ENCODE results near the gene ZBTB46.
"Not testable (repeated sequence)": the region's sequence is repeated elsewhere in the genome, so short reads cannot be mapped to it uniquely, and the experiment has no call there.

Gene ZBTB46

DNA sequence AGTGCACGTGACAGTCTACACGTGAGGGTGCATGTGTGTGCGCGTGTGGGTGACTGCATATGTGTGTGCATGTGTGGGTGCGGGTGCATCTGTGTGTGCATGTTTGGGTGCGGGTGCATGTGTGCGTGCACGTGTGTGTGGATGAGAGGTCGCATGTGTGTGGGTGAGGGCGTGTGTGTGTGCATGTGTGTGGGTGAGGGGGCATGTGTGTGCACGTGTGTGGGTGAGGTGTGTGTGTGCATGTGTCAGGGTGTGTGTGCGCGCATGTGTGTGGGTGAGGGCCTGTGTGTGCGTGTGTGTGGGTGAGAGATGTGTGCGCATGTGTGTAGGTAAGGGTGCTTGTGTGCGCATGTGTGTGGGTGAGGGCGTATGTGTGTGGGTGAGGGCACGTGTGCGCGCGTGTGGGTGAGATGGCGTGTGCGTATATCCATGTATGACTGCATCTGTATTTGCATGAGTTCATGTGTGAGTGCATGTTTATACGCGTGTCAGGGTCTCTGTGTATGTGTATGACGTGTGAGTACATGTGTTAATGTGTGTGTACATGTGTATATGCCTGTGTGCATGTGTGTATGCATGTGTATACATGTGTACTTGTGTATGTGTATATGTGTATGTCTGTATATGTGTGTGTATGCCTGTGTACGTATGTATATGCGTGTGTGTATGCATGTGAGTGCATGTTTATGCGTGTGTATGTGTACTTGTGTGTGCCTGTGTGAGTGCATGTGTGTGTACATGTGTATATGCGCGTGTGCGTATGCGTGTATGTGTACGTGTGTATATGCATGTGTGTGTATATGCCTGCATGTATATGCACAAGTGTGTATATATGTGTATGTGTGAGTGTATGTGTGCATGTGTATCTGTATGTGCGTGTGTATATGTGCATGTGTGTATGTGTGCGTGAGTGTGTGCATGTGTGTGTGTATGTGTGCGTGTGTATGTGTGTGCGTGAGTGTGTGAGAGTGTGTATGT is 98.7 kb downstream of the ZBTB46 start:
- DNase-seq: no peak

DNA sequence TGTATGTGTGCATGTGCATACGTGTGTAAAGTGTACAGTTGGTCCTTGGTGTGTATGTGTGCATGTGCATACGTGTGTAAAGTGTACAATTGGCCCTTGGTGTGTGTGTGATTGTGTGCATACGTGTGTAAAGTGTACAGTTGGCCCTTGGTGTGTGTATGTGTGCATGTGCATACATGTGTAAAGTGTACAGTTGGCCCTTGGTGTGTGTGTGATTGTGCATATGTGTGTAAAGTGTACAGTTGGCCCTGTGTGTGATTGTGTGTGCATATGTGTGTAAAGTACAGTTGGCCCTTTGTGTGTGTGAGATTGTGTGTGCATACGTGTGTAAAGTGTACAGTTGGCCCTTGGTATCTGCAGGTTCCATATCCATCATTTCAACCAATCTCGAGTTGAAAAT is 99.7 kb downstream of the ZBTB46 start:
- no peak for DNase-seq

DNA sequence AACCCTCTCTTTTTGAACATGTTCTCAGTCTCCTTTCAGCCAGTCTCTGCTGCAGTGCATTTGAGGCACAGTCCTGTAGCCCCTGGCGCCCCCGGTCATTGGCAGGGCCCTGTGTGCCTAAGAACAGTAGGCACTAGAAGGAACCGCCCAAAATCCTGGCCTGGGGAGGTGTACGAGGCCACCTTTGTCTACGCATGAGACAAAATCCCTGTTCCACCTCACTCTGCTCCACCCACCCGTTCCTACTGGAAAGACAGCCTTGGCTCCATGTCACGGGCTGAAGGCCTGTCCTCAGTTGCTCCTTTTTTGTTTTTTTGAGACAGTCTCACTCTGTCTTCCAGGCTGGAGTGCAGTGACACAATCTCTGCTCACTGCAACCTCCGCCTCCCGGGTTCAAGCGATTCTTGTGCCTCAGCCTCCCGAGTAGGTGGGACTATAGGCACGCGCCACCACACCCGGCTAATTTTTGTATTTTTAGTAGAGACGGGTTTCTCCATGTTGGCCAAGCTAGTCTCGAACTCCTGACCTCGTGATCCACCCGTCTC is 100.8 kb downstream of the ZBTB46 start:
- not testable (repeated sequence) for DNase-seq

DNA sequence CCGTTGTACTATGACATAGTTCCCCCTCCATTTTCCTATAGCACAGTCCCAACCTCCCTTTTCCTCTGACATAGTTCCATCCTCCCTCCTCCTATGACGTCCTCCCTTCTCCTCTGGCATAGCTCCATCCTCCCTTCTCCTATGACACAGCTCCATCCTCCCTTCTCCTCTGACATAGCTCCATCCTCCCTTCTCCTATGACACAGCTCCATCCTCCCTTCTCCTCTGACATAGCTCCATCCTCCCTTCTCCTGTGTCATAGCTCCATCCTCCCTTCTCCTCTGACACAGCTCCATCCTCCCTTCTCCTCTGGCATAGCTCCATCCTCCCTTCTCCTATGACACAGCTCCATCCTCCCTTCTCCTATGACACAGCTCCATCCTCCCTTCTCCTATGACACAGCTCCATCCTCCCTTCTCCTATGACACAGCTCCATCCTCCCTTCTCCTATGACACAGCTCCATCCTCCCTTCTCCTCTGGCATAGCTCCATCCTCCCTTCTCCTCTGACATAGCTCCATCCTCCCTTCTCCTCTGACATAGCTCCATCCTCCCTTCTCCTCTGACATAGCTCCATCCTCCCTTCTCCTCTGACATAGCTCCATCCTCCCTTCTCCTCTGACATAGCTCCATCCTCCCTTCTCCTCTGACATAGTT is 108.0 kb downstream of the ZBTB46 start:
- DNase-seq: not testable (repeated sequence)

DNA sequence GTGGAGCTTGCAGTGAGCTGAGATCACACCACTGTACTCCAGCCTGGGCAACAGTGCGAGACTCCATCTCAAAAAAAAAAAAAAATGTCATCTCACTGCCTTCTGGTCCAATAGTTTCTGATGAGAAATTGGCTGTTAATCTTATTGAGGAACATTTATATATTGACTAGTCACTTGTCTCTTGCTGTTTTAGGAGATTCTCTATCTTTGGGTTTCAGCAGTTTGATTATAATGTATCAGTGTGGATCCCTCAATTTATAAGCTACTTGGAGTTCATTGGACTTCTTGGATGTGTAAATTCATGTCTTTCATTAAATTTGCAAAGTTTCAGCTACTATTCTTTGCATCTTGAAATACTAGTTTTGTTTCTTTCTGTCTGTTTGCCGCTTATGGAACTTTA is 112.1 kb downstream of the ZBTB46 start:
- no peak for DNase-seq

DNA sequence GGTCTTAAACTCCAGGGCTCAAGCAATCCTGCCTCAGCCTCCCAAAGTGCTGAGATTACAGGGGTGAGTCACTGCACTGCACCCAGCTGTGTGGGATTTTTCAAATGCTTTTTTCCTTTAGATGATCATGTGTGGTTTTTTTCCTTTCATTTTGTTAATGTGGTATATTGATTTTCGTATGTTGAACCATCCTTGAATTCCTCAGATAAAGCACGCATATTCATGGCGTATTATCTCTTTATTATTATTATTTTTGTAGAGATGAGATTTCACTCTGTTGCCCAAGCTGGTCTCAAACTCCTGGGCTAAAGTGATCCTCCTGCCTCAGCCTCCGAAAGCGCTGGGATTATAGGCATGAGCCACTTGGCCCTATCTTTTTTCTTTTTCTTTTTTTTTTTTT is 116.2 kb downstream of the ZBTB46 start:
- no peak for DNase-seq

DNA sequence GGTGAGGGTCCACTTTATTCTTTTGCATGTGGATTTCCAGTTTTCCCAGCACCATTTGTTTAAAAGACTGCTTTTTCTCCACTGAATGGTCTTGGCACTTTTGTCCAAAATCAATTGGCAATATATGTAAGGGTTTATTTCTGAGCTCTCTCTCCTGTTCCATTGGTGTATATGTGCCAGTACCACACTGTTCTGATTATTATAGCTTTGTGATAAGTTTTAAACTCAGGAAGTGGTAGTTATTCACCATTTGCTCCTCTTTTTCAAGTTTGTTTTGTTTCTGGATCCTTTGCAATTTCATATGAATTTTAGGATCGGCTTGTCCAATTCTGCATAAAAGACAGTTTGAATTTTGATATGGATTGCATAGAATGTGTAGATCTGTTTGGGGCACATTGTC is 118.9 kb downstream of the ZBTB46 start:
- no peak for DNase-seq

DNA sequence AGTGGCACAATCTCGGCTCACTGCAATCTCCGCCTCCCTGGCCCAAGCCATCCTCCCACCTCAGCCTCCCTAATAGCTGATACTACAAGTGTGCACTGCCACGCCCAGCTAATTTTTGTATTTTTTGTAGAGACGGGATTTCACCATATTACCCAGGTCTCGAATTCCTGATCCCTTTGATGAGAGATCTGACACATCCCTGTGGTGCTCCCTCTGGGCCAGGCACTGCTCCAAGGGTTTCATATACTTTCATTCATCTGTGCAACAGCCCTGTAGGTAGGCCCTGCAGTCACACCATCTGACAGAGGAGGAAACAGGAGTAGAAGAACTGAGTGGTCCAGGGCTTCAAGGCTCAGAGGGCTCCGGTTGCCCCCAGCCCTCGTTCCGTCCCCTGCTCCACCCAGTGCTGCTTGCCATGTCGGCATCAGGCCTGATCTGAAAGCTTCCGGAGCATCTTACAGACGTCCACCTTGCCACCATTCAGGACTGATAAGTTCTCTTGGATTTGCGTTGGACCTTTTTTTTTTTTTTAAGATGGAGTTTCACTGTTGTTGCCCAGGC is 119.9 kb downstream of the ZBTB46 start:
- no peak for DNase-seq

DNA sequence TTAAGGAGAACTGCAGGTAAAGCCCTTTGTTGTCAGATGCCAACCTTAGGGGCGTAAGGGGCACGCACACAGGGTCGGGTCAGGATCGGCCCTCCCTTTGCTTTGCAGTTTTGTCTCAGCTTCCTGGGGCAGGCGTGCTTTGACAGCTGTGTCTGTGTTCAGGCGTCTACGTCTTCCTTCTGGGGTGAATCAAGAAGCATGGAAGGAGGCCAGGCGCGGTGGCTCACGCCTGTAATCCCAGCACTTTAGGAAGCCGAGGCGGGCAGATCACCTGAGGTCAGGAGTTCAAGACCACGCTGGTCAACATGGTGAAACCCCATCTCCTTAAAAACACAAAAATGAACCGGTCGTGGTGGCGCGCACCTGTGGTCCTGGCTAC is 121.9 kb downstream of the ZBTB46 start:
- no peak for DNase-seq

DNA sequence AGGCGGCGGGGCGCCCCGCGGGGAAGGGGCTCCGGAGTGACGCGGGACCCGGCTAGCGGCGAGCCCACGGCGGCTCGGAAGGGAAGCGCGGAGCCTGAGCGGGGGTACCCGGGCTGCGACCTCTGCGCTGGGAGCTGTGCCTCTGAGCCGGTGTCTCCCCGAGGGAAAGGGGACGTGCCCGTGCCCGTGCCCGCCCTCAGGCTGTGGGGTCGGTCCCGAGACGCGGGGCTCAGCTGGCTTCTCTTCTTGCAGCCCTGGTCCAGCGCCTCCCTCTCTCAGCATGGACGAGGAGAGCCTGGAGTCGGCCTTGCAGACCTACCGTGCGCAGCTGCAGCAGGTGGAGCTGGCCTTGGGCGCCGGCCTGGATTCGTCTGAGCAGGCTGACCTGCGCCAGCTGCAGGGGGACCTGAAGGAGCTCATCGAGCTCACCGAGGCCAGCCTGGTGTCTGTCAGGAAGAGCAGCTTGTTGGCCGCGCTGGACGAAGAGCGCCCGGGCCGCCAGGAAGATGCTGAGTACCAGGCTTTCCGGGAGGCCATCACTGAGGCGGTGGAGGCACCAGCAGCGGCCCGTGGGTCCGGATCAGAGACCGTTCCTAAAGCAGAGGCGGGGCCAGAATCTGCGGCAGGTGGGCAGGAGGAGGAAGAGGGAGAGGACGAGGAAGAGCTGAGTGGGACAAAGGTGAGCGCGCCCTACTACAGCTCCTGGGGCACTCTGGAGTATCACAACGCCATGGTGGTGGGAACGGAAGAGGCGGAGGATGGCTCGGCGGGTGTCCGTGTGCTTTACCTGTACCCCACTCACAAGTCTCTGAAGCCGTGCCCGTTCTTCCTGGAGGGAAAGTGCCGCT is 122.5 kb downstream of the ZBTB46 start:
- DNase-seq: no peak

DNA sequence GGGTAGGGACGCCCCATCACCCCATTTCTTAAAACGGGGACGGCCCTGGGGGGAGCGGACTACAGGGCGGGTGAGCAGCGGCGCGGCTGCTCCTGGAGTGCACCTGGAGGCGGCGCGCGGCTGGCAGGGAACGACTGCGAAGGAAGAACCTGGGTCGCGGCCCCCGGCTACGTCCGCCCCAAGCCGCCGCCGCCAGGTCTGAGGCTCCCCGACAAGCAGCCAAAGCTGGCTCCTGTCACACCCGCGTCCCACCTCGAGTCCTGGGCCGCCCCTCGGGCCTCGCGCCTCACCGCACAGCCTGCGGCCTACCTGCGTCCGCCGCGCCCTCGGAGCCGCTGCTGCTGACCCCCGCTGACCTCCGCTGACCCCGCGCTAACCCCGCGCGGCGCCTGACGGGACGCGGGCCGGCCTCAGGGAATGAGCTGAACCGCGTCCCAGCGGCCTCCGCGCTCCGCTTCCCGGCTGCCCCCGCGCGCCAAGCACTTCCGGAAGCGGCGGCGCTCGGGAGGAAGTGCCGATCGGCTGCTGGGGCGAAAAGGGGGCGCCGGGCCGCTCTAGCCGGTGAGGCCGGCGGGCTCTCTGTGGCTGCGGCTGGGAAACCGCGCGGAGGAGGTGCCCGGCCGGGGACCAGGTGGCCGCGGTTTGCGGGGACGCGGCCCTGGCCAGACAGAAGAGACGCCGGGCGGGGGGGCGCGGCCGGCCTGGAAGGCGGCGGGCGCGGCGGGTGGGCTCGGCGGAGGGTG is 123.3 kb downstream of the ZBTB46 start, which contains the start of the genes ARFRP1 and ZGPAT:
ARFRP1 (minus strand) TSS at position 419 of the 743 bp plus-strand sequence. CDS start 885 bp downstream, outside the sequence.
ZGPAT (plus strand) TSS at position 482 of the 743 bp plus-strand sequence. CDS start 542 bp downstream, outside the sequence.
- peak; percentile 85 for DNase-seq

DNA sequence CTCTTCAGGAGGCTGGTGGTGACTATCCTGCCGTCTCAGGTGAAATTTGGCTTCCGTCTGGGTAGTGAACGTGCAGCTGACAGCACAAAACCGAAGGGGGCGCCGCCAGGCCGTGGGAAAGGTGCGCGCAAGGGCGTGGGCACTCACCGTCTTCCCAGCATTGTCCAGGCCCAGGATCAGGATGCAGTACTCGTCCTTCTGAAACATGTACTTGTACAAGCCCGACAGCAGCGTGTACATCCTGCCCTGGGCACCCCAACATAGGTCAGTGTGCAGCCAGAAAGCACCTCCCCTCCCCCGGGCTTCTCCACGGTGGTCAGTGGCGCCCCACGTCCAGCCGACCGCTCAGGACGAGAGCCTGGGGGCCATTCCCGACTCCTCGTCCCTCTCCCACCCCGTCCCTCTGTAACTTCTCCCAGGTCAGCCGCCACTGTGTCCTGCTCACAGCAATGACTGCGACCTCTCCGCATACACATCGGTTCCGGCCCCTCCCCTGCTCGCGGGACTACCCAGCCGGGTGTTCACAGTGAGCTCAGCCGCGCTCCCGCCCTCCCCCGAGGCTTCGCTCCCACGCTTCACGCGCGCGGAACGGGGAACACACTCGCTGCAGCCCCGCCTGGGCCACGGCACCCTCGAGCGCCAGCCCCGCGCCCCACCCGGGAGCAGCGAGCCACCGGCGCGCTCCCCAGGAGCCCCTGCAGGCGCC is 124.1 kb downstream of the ZBTB46 start:
- DNase-seq: peak; percentile 56

DNA sequence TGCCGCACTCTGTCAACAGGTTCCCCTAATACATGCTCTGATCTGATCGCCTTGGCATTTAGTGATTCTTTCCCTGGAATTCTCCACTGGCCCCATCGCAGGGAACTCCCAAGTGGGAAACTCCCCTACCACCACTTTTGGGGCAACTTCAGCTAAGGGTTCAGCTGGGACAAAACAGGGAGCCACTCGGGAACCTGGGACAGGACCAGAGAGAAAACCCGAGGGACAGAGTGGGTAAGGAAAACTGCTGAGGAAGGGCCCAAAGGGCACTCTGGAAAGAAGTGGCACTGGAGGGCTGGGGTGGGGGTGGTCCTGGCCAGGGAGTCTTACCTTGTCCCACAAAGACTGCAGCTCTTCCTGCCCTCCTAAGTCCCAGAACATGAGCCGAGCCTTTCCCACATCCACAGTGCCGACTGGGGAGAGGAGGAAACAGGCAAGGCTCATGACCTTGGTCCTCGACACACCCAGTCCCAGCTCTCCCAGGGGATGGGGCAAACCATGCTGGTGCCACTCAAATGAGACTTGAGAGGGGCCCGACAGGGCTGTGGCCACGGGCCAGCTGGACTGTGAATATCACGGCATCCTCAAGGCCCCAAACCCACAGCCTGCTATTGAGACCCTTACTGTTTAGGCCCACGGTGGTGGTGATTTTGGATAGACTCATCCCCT is 124.9 kb downstream of the ZBTB46 start:
- DNase-seq: no peak

DNA sequence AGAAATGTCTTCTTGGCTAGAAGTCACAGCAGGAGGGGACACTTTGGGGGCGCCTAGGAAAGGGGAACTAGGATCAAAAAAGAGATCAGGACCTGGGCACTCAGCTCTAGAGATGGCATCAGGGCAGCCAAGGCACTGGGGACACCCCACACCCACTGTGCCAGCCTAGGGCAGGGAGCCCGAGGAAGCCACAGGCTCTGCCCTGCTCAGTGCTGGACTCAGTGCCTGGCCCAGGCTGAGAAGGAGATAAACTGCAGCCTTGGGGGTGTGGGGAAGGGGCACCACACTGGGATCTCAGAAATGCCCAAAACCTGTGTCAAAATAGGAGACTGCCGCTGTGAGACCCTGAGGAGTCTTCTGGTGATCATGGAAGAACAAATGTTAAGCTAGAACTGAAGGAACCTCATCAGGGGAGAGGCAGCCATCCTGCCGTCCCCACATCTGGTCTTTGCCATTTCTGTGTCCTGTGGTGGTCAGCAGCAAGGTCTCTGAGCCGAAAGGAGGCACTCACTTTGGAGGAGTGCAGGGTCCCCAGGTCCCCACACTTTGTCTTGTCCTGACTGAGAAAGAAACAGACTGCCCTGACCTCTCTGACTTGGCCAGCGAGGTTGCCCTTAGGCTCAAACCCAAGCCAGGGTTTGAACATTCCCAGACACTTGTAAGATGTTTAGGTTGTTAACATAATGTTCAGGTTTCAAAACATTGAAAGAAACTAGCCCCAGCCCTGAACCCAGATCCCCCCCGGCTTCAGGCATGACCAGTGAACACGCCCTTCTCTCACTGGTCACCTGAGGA is 125.6 kb downstream of the ZBTB46 start:
- DNase-seq: no peak

DNA sequence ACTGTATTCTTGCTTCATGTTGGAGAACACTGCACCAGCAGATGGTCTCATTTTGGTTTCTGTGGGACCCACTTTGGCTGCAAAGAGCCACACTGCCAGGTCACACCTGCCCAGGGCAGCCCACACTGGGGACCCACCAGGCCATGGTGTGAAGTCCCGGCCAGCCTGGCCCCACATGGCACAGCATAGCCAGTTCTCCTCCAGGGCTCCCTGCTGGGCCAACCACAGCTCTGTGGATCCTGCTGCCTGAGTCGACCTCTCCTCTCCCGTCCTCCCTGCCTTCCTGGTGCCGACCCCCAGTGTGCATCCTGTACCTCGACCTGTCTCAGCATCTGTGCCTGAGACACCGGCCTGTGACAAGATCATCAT is 126.3 kb downstream of the ZBTB46 start:
- no peak for DNase-seq

DNA sequence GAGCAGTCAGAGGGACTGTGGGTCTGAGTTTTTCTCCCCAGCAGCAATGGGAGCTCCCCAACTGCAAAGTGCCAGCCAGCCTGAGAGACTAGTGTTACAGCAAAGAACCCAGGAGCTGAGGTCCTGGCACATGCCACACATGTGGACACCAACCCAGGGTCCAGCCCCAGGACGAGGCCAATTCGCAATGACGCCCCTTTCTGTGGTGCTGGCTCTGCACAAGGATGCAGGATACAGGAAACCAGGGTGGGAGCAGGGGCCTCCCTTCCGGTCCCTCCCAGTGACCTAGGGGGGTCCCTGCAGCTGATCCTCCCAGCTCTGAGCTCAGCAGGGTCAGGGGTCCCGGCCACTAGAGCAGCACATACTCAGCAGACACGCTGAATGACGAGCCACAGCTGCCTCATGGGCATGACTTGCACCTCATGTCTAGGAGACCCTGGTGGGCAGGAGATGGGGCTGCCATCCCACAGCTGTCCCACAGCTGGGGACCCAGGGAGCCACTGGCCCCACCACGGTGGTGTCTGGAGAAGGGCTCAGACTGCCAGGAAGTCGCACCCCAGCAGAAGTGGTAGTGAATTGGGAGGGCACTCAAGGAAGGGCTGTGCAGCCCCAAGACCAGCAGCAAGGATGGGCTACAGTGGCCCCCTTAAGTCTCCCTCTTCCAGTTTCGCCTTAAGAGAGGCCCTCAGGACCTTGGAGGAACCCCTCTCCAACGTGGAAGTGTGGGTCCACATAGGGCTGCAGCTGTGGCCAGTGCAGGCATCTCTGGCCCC is 126.9 kb downstream of the ZBTB46 start:
- DNase-seq: no peak

DNA sequence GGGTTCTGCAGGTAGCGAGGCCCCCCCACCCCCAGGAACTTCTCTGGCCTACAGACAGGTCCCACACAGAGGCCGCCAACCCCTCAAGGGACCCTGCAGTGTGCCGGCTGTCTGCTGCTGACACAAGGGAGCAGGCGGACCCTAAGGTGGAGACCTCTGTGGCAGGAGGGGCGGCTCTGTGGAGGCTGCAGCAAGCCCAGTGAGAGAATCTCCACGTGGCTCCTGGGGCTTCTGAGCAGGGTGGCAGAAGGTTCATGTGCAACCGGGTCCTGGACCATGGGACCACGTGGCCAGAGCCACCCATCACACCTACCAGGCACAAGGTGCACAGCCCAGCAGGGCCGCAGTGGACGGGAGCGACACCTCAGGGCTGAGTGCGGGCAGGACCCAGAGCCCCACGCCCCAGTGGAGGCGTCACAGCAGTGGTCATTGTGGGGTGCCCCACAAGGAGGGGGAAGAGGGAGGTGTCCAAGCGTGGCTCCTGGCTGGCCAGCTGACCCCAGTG is 127.5 kb downstream of the ZBTB46 start:
- DNase-seq: no peak

DNA sequence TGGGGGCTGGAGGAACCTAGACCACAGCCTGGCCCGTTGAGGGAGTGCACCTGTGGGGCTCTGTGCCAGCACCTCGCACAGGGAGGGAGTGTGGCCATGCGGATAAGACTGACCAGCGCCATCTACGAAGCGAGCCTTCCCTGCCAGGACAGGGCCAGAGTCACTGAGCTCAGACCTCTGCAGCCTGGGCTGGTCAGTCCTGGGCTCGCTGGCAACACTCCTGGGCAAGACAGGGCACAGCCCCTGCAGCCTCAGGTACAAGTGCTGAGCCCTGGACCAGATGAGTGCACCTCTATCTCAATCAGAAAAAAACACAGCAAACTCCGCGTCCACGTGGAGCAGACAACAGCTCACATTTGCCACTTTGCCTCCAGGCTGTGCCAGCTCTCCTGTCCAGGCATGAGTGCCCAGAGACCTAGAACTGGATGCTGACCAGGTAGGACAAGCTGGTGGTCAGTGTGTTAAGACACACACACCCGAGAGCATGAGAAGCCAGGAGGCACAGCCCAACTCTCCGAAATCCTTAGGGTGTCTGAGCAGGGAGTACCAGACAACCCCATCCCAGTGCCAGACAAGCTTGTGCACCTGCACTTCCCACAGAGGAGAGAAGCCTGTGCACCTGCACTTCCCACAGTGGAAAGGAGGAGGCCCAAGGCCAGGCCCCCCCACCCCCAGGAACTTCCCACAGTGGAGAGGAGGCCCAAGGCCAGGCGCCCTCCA is 128.2 kb downstream of the ZBTB46 start:
- no peak for DNase-seq

Data from hematopoietic multipotent progenitor cell treated with erythropoietin and hydrocortisone succinate and interleukin-3 and kit ligand, for 8 days (in vitro differentiated cells).